Stimulated activated CD4-positive, alpha-beta T cell treated with anti-CD3 and anti-CD28 coated beads, Interleukin-4, amount 100 ng/mL, for 1 hour (primary cell): ENCODE data around the gene AQP7.
"Not testable (repeated sequence)": the region's sequence is repeated elsewhere in the genome, so short reads cannot be mapped to it uniquely, and the experiment has no call there.

Source experiments
- DNase-seq: peaks from one replicate; pipeline ENCODE4 v3.0.0-alpha.2; 2020

AQP7 gene

GRCh38 chr9:33431420-33431819, 29.1 kb upstream of the AQP7 start:
- no peak for DNase-seq

DNA sequence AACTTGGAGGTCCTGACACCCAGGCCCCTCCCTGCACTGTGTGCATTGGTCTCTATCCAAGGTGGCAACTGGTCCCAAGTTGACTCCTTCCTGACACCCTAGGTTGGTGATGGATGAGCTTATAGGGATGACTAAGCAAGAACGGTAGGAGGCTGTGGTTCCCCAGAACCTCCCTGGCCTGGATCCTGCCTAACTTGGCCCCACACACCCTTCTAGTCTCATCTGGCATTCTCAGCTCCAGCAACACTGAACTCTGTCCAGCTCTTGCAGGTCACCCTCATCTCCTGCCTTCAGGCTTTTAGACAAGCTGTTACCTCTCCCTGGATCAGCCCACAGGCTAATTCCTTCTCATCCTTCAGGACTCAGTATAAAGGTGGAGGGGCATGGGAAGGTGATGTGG, 28.6 kb upstream of the AQP7 start:
- no peak for DNase-seq

- no peak for DNase-seq
Observed at GRCh38 chr9:33429256-33429985, 27.1 kb upstream of the AQP7 start.

- no peak for DNase-seq
Observed at GRCh38 chr9:33426843-33427293, 24.5 kb upstream of the AQP7 start.

DNA sequence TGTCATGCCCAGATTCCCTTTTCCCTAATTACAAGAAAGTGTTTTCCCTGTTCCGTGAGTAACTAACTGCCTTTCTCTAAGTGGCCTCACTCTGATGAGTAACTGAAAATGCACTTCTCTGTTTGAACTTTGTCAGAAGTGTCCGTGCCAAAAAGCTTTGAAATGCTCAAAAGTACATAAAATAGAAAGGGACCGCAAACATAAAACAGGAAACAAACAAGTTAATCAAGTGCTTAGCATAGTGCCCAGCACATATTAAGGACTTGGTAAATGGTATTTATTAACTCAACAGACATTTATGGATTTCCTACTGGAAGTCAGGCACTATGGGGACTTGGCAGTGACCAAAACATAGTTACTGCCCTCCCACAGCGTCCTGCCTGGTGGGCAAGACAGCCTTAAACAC, 22.8 kb upstream of the AQP7 start:
- no peak for DNase-seq

DNA sequence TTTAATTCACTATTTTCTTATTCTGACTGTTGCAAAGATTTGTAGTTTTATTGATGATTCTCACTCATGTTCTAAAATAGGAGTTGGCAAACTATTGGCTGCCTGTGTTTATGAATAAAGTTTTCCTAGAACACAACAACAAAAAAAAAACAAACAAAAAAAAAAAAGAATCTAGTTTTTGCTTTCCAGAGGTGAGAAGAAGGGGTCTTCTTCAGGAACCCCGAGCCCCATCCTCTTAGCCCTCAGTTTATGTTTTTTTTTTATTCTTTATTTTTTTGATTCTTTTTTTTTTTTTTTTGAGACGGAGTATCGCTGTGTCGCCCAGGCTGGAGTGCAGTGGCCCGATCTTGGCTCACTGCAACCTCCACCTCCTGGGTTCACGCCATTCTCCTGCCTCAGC, 22.1 kb upstream of the AQP7 start:
- not testable (repeated sequence) for DNase-seq

DNA sequence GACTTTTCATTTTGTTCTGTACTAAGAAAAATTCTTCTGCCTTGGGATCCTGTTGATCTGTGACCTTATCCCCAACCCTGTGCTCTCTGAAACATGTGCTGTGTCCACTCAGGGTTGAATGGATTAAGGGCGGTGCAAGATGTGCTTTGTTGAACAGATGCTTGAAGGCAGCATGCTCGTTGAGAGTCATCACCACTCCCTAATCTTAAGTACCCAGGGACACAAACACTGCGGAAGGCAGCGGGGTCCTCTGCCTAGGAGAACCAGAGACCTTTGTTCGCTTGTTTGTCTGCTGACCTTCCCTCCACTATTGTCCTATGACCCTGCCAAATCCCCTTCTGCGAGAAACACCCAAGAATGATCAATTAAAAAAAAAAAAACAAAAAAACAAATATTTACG, 21.7 kb upstream of the AQP7 start:
- not testable (repeated sequence) for DNase-seq

GRCh38 chr9:33419708-33420303, 17.4 kb upstream of the AQP7 start:
- no peak for DNase-seq

DNA sequence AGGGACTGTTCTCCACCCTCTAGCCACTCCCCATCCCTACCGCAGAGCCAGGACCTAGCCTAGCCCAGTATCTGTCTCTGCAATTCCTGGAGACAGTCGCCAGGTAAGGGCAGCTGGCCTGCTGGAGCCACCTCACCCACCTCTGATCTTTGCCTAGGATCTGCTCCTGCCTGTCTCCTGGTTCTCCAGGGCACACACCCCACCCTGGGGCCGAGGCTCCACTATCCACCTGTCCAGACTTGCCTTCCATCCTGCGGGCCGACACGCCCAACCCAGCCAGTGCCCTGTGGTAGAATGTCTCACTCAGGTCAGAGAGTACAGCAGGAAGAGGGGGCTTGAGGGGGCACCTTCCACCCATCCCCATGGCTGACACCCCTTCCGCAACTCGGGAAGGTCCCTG, 15.7 kb upstream of the AQP7 start:
- DNase-seq, result no peak

GRCh38 chr9:33416996-33417395, 14.6 kb upstream of the AQP7 start:
- peak; percentile 11 for DNase-seq

GRCh38 chr9:33415501-33416038, 13.2 kb upstream of the AQP7 start:
- peak; percentile 85 for DNase-seq

GRCh38 chr9:33414889-33415500, 12.6 kb upstream of the AQP7 start:
- no peak for DNase-seq

DNA sequence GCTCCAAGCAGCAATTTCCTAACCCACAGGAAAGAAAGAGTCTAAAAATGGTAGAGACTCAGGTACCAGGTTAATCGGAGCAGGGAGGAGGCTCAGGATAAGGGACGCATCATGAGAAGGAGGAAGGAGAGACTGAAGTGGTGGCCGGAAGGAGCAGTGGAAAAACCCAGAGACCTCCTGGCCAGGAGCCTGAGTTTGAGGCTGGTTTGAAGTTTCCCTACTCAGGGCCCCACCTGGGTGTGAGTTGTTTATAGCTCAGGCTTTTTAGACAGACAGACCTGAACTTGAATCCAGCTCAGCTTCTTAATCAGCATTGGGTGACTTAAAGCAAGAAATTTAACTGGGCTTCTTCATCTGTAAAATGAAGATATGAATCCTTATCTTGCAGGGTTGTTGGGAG, 11.9 kb upstream of the AQP7 start:
- DNase-seq, result no peak

- DNase-seq, result no peak
Observed at GRCh38 chr9:33408087-33408486, 5.7 kb upstream of the AQP7 start.

DNA sequence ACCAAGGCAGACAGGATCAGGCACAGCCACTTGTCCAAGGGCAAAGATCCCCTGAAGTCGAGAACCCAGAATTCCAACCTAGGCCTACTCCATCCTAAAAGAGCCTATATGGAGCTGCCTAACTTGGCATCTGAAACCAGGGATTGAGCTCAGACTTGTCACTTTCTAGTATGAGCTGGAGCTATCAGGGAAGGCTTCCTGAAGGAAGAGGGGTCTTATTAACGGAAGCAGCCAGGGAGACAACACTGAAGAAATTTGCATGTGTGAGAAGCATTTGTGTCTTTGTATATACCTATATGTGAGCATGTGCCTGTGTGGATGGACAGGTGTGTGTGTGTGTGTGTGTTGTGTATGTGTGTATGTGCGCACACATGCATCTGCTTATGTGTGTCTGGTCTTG, 4.7 kb upstream of the AQP7 start:
- DNase-seq, result no peak

DNA sequence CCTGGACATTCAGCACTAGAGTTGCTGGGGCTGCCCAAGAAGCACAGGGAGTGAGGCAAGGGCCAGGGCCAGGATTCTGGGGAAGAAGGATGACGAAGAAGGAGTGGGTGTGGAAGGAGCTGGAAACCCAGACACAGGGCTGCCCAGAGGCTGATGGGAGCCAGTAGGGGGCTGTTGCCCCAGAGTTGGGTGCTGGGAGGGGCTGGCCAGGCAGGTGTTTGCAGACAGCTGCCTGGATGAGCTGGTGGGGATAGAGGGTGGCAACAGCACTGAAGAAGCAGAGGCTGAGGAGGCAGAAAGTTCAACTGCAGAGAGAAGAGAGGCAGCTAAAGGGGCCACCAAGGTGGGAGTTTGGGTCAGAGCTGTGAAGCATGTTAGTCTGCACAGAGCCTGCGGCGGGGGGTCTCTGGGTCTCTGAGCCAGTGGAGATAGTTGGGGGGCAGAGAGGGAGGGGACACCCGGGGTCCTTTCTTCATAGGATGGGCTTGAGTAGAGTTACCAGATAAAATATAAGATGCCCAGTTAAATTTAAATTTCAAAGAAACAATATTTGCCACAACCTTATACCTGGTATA, 2.5 kb upstream of the AQP7 start:
- DNase-seq, result no peak

DNA sequence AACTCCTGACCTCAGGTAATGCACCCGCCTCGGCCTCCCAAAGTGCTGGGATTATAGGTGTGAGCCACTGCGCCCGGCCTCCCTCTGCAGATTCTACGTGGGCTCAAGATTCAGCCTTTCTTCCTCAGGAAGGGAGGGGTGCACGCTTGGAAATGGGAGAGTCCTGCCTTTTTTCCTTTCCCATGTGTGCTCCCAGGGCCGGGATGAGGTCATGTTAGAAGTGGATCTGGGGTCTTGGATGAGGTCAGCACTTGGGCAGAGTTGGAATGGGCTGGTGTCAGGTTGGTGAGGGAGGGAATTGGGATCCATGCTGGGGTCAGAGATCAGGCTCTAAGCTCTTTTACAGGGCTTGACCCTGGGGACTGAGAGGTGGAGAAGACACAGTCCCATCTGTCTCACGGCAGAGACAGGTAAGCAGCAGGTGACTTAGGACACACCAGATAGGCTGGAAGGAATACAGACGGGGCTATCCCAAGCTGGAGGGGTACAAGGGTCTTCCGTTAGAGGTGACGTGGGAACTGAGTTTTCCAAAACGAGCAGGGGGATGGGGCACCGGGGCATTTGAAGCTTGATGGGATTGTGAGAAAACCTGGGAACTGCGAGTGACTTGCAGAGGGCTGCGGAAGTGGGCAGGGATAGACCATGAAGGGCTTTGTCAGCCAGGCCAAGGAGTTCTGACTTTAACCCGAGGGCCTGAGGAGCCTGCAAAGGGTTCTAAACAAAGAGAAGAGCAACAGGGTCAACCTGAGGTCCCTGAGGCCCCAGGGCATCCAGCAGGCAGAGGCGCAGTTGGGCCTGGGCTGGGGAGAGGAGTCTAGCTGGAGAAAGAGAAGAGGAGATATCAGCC, 1.8 kb upstream of the AQP7 start:
- DNase-seq, result no peak

- DNase-seq, result not testable (repeated sequence)
Observed at GRCh38 chr9:33401809-33402208, 559 bp downstream of the AQP7 start.

DNA sequence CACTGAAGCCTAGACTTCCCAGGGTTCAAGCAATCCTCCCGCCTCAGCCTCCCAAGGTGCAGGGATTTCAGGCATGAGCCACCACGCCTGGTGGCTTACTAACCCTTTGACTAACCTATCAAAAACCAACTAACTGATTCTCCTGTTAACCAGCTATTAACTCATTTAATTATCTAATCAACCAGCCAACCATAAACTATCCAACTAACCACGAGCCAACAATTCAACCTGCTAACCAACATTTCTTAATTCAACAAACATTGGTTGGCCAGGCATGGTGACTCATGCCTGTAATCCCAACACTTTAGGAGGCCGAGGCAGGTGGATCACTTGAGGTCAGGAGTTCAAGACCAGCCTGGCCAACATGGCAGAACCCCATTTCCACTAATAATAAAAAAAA, 3.3 kb downstream of the AQP7 start:
- not testable (repeated sequence) for DNase-seq

GRCh38 chr9:33397801-33398200, 4.6 kb downstream of the AQP7 start:
- DNase-seq, result not testable (repeated sequence)

DNA sequence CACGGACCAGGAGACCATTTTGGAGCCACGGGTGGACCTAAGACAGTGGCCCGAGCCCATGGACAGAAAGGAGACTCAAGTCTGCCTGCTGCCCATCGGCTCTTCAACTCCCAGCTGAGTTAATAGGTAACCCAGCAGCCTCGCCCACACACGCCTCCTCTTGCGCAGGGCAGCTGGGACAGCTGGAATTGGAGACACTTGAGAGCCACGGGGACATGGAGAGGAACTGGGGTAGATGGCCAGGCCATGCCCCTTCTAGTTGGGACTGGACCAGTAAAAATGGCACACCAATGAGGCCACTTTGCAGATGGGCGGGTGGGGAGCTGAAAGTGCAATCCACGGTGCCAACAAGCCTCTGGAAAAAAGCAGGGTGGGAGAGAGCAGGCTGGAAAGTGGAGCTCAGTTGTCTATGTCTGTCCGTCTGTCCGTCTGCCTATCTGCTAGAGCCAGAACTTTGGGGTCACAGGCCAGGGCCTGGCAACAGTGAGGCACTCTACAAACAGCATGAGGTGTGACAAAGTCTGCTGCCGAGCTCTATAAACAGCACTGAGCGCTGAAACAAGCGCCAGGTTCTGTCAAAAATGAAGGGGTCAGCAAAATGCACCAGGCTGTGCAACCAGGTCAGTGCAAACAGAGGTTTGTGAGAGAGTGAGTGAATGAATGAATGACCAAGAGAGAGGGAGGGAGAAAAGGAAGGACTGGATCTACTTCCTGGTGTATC, 7.0 kb downstream of the AQP7 start:
- DNase-seq, result not testable (repeated sequence)

- not testable (repeated sequence) for DNase-seq
Observed at GRCh38 chr9:33393986-33394385, 8.4 kb downstream of the AQP7 start.
